Measurements from ENCODE around the gene A3GALT2.

A3GALT2 gene

GRCh38 chr1:33282791-33283190 is 38.1 kb downstream of the A3GALT2 start:
- TF ChIP-seq TAF1 (IDR thresholded peaks at IDR 0.05; ENCODE audit: borderline replicate concordance, low read depth, low read length): no peak
- TF ChIP-seq POLR2A (IDR thresholded peaks at IDR 0.05; ENCODE audit: low read depth, low read length): no peak
- TF ChIP-seq POLR2AphosphoS5 (IDR thresholded peaks at IDR 0.05; ENCODE audit: low read depth, low read length): no peak
- DNase-seq (ENCODE audit: insufficient read length) (no peak), FAIRE-seq (no peak)

GRCh38 chr1:33281554-33282303 is 39.2 kb downstream of the A3GALT2 start:
- no peak for TF ChIP-seq POLR2A (IDR thresholded peaks at IDR 0.05; ENCODE audit: low read depth, low read length)
- TF ChIP-seq TAF1 (IDR thresholded peaks at IDR 0.05; ENCODE audit: borderline replicate concordance, low read depth, low read length): no peak
- no peak for TF ChIP-seq POLR2AphosphoS5 (IDR thresholded peaks at IDR 0.05; ENCODE audit: low read depth, low read length)
- FAIRE-seq: no peak
- no peak for DNase-seq (ENCODE audit: insufficient read length)

- no peak for TF ChIP-seq TAF1 (IDR thresholded peaks at IDR 0.05; ENCODE audit: borderline replicate concordance, low read depth, low read length)
- TF ChIP-seq POLR2A (IDR thresholded peaks at IDR 0.05; ENCODE audit: low read depth, low read length): no peak
- TF ChIP-seq POLR2AphosphoS5 (IDR thresholded peaks at IDR 0.05; ENCODE audit: low read depth, low read length): no peak
- FAIRE-seq (no peak), DNase-seq (ENCODE audit: insufficient read length) (no peak)
Observed at GRCh38 chr1:33280091-33280661, 40.7 kb downstream of the A3GALT2 start.

- TF ChIP-seq TAF1 (IDR thresholded peaks at IDR 0.05; ENCODE audit: borderline replicate concordance, low read depth, low read length): no peak
- no peak for TF ChIP-seq POLR2AphosphoS5 (IDR thresholded peaks at IDR 0.05; ENCODE audit: low read depth, low read length)
- no peak for TF ChIP-seq POLR2A (IDR thresholded peaks at IDR 0.05; ENCODE audit: low read depth, low read length)
- DNase-seq (ENCODE audit: insufficient read length): no peak
- FAIRE-seq: no peak
Observed at GRCh38 chr1:33277488-33278084, 43.3 kb downstream of the A3GALT2 start.

- no peak for DNase-seq (ENCODE audit: insufficient read length)
- no peak for TF ChIP-seq TAF1 (IDR thresholded peaks at IDR 0.05; ENCODE audit: borderline replicate concordance, low read depth, low read length)
- TF ChIP-seq POLR2A (IDR thresholded peaks at IDR 0.05; ENCODE audit: low read depth, low read length): no peak
- no peak for TF ChIP-seq POLR2AphosphoS5 (IDR thresholded peaks at IDR 0.05; ENCODE audit: low read depth, low read length)
- no peak for FAIRE-seq
Observed at GRCh38 chr1:33276573-33277298, 44.2 kb downstream of the A3GALT2 start.

- DNase-seq (ENCODE audit: insufficient read length) (no peak), FAIRE-seq (no peak)
- TF ChIP-seq TAF1 (IDR thresholded peaks at IDR 0.05; ENCODE audit: borderline replicate concordance, low read depth, low read length) (no peak), POLR2AphosphoS5 (IDR thresholded peaks at IDR 0.05; ENCODE audit: low read depth, low read length) (no peak), POLR2A (IDR thresholded peaks at IDR 0.05; ENCODE audit: low read depth, low read length) (no peak)
Observed at GRCh38 chr1:33275706-33276572, 45.0 kb downstream of the A3GALT2 start.

GRCh38 chr1:33275195-33275594 is 45.7 kb downstream of the A3GALT2 start:
- TF ChIP-seq POLR2AphosphoS5 (IDR thresholded peaks at IDR 0.05; ENCODE audit: low read depth, low read length): no peak
- TF ChIP-seq POLR2A (IDR thresholded peaks at IDR 0.05; ENCODE audit: low read depth, low read length): no peak
- no peak for TF ChIP-seq TAF1 (IDR thresholded peaks at IDR 0.05; ENCODE audit: borderline replicate concordance, low read depth, low read length)
- DNase-seq (ENCODE audit: insufficient read length): no peak
- no peak for FAIRE-seq

- FAIRE-seq: no peak
Observed at GRCh38 chr1:33274446-33274845, 46.5 kb downstream of the A3GALT2 start.

GRCh38 chr1:33273961-33274371 is 46.9 kb downstream of the A3GALT2 start:
- TF ChIP-seq POLR2A (IDR thresholded peaks at IDR 0.05; ENCODE audit: low read depth, low read length): no peak
- no peak for TF ChIP-seq TAF1 (IDR thresholded peaks at IDR 0.05; ENCODE audit: borderline replicate concordance, low read depth, low read length)
- no peak for TF ChIP-seq POLR2AphosphoS5 (IDR thresholded peaks at IDR 0.05; ENCODE audit: low read depth, low read length)
- DNase-seq (ENCODE audit: insufficient read length) (no peak), FAIRE-seq (no peak)

More at GRCh38 chr1:33274446-33274845, 46.5 kb downstream of the A3GALT2 start:
- DNase-seq (ENCODE audit: insufficient read length): no peak
- TF ChIP-seq POLR2A (IDR thresholded peaks at IDR 0.05; ENCODE audit: low read depth, low read length) (no peak), POLR2AphosphoS5 (IDR thresholded peaks at IDR 0.05; ENCODE audit: low read depth, low read length) (no peak), TAF1 (IDR thresholded peaks at IDR 0.05; ENCODE audit: borderline replicate concordance, low read depth, low read length) (no peak)

- DNase-seq (ENCODE audit: insufficient read length): no peak
- TF ChIP-seq POLR2A (IDR thresholded peaks at IDR 0.05; ENCODE audit: low read depth, low read length) (no peak), TAF1 (IDR thresholded peaks at IDR 0.05; ENCODE audit: borderline replicate concordance, low read depth, low read length) (no peak), POLR2AphosphoS5 (IDR thresholded peaks at IDR 0.05; ENCODE audit: low read depth, low read length) (no peak)
- no peak for FAIRE-seq
Observed at GRCh38 chr1:33273406-33273805, 47.5 kb downstream of the A3GALT2 start.

All from GM12892 (cell line).